ENCODE results near the gene CAPN5.

Gene CAPN5

GRCh38 chr11:77139201-77139600 is 72.4 kb downstream of the CAPN5 start:
- DNase-seq: no peak

- DNase-seq: no peak
Measured at GRCh38 chr11:77140231-77140851, 73.6 kb downstream of the CAPN5 start.

GRCh38 chr11:77141034-77141433 is 74.3 kb downstream of the CAPN5 start:
- no peak for DNase-seq

- DNase-seq: no peak
Measured at GRCh38 chr11:77141475-77141874, 74.7 kb downstream of the CAPN5 start.

- no peak for DNase-seq
Measured at GRCh38 chr11:77142091-77142975, 75.6 kb downstream of the CAPN5 start.

- no peak for DNase-seq
Measured at GRCh38 chr11:77143405-77144020, 76.7 kb downstream of the CAPN5 start.

GRCh38 chr11:77144196-77144856 is 77.6 kb downstream of the CAPN5 start:
- DNase-seq: no peak

GRCh38 chr11:77144857-77145428 is 78.2 kb downstream of the CAPN5 start:
- DNase-seq: no peak

- DNase-seq: no peak
Measured at GRCh38 chr11:77146261-77147035, 79.7 kb downstream of the CAPN5 start.

- DNase-seq: no peak
Measured at GRCh38 chr11:77147036-77147315, 80.2 kb downstream of the CAPN5 start.

GRCh38 chr11:77147668-77148321 is 81.0 kb downstream of the CAPN5 start:
- no peak for DNase-seq

GRCh38 chr11:77148963-77149715 is 82.4 kb downstream of the CAPN5 start:
- no peak for DNase-seq

GRCh38 chr11:77149716-77150392 is 83.1 kb downstream of the CAPN5 start:
- no peak for DNase-seq

GRCh38 chr11:77150836-77151235 is 84.1 kb downstream of the CAPN5 start:
- DNase-seq: no peak

- DNase-seq: no peak
Measured at GRCh38 chr11:77151804-77152509, 85.2 kb downstream of the CAPN5 start.

- no peak for DNase-seq
Measured at GRCh38 chr11:77152846-77153245, 86.1 kb downstream of the CAPN5 start.

GRCh38 chr11:77153276-77154185 is 86.8 kb downstream of the CAPN5 start:
- DNase-seq: no peak

GRCh38 chr11:77154381-77155081 is 87.8 kb downstream of the CAPN5 start:
- DNase-seq: no peak
